K562 (cell line): ENCODE measurements around the gene ZFAND6. TPM values are rescaled to one million over a fixed set of nuclear protein-coding genes. Genes with fewer than 3 reads are reported as not detected.

Source experiments
- BHLHE40 ChIP-seq: IDR thresholded peaks from 2 replicates; pipeline ENCODE4 v1.6.1; 2011; ENCODE audit warnings: low read length, improper control_type of control experiment
- LARP7 ChIP-seq: fragments of 450-650 bp; IDR thresholded peaks from 2 replicates; pipeline ENCODE4 v1.6.1; 2016
- MAFF ChIP-seq: IDR thresholded peaks from 2 replicates; pipeline ENCODE4 v1.6.1; 2012; ENCODE audit warnings: low read length, improper control_type of control experiment
- MED1 ChIP-seq: sonication (generic); formaldehyde crosslinking; IDR thresholded peaks from 2 replicates; pipeline ENCODE4 v1.8.1; 2023; ENCODE audit warnings: missing genetic modification reagents, borderline replicate concordance
- NR3C1 ChIP-seq: sonication (generic); formaldehyde crosslinking; IDR thresholded peaks from 2 replicates; pipeline ENCODE4 v1.8.1; 2022; ENCODE audit warnings: missing genetic modification reagents
- PHB ChIP-seq: fragments of 250-450 bp; sonication (Bioruptor Pico); IDR thresholded peaks from 2 replicates; pipeline ENCODE4 v1.5.0; 2021
- POLR2H ChIP-seq: IDR thresholded peaks from 2 replicates; pipeline ENCODE4 v1.6.1; 2016; ENCODE audit warnings: missing genetic modification characterization, low read depth, mild to moderate bottlenecking, control low read depth, missing compliant biosample characterization, moderate library complexity
- RAD51 ChIP-seq: fragments of 450-650 bp; IDR thresholded peaks from 2 replicates; pipeline ENCODE4 v1.7.1; 2016; ENCODE audit warnings: low read depth, mild to moderate bottlenecking, borderline replicate concordance
- RFX5 ChIP-seq: IDR thresholded peaks from 2 replicates; pipeline ENCODE4 v1.6.1; 2011; ENCODE audit warnings: low read depth, mild to moderate bottlenecking, improper control_type of control experiment, low read length
- ZBTB12 ChIP-seq: fragments of 250-450 bp; sonication (Bioruptor Pico); IDR thresholded peaks from 2 replicates; pipeline ENCODE4 v1.4.0; 2020
- polyA plus RNA-seq, 8 experiments: library from polyadenylated mRNA; depleted of rRNA in 4 of 8; stranded (reverse) in 5 of 8; unstranded in 3 of 8; fragments of >200 nt; fragmentation: Nextera tagmentation in 2 of 8; fragmentation: Illumina TruSeq in 1 of 8; extraction: Ambion mirVana in 2 of 8; extraction: Trizol in 1 of 8; gene quantifications; 2 replicates each; pipeline versions ENCODE4 v1.2.1 to v1.2.3, GENCODE V29; 2011 to 2014; ENCODE audit warnings: inconsistent platforms in 1 of 8, missing spikeins in 1 of 8
- total RNA-seq, 7 experiments: library from RNA; depleted of rRNA in 6 of 7; stranded (reverse); fragments of >200 nt in 6 of 7; fragmentation: Illumina TruSeq in 2 of 7; extraction: Trizol in 2 of 7; gene quantifications; 2 replicates each; pipeline versions ENCODE4 v1.2.1 to v1.2.3, GENCODE V29; 2011 to 2021; ENCODE audit warnings: low replicate concordance in 1 of 7
- TF ChIP-seq, protein P1 (sequence below): sonication (generic); formaldehyde crosslinking; IDR thresholded peaks from 2 replicates; pipeline ENCODE4 v1.8.1; 2023; ENCODE audit warnings: mild to moderate bottlenecking, missing genetic modification reagents
- TF ChIP-seq, protein P2 (sequence below): fragments of 200-800 bp; sonication (Bioruptor generic); IDR thresholded peaks from 2 replicates; pipeline ENCODE4 v1.6.1; 2016; ENCODE audit warnings: missing genetic modification characterization, missing compliant biosample characterization
- TF ChIP-seq, protein P3 (sequence below): fragments of 250-450 bp; sonication (Bioruptor Pico); IDR thresholded peaks from 2 replicates; pipeline ENCODE4 v1.5.0; 2022; ENCODE audit warnings: mild to moderate bottlenecking
- TF ChIP-seq, protein P4 (sequence below): sonication (generic); formaldehyde crosslinking; IDR thresholded peaks from 2 replicates; pipeline ENCODE4 v1.8.0; 2022; ENCODE audit warnings: mild to moderate bottlenecking, low read depth, missing genetic modification reagents

ZFAND6 gene
- total and polyA plus RNA-seq, 9 of the 15 experiments (the other 6 are each of a cell fraction or from before 2014, with no cell fraction given) = 53.9 to 206 (median 88.9) TPM

DNA sequence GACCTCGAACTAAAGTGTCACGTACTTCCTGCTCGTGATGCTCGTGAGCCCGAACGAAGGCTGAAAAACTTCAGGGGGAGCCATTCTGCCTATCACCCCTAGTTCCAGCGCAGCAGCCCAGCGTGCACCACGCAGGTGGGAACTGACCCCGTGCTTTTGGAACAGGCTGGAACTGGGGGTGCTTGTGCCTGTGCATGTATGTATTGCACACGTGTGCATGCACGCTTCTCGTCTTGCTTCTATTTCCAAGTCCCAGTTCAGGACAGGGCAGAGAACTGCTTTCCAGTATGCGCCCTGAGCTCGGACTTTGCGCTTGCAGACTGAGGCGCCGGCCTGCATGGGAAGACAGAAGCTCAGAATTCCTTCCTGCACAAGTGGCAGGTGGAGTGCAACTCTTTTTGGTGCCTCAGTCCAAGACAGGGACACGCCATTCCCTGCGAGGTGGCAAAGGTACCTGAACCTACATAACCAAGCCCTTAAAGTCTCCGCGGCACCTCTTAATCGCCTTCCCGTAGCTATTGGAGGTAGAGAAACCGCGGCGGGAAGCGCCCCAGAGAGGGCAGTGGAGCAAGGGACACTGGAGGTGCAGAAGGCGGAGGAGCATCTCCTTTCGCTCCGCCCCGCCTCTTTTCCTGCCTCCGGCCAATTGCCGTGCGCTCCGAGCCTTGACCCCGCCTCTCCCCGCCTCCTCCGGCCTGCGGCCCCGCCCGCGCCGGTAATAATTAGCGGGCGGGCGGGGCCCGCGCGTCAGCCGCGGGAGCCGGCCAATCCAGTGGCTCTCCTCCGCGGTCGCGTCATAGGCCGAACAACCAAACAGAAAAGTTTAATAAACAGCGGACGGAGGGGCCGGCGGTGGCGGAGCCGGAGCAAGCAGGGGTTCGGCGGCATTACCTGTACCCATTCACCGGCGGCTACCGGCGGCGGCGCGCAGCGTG lies at the start of gene ZFAND6 (continued):
- TF ChIP-seq, protein P1, sequence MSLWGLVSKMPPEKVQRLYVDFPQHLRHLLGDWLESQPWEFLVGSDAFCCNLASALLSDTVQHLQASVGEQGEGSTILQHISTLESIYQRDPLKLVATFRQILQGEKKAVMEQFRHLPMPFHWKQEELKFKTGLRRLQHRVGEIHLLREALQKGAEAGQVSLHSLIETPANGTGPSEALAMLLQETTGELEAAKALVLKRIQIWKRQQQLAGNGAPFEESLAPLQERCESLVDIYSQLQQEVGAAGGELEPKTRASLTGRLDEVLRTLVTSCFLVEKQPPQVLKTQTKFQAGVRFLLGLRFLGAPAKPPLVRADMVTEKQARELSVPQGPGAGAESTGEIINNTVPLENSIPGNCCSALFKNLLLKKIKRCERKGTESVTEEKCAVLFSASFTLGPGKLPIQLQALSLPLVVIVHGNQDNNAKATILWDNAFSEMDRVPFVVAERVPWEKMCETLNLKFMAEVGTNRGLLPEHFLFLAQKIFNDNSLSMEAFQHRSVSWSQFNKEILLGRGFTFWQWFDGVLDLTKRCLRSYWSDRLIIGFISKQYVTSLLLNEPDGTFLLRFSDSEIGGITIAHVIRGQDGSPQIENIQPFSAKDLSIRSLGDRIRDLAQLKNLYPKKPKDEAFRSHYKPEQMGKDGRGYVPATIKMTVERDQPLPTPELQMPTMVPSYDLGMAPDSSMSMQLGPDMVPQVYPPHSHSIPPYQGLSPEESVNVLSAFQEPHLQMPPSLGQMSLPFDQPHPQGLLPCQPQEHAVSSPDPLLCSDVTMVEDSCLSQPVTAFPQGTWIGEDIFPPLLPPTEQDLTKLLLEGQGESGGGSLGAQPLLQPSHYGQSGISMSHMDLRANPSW (CRISPR knock-in tag) = no peak
- TF ChIP-seq, protein P2, sequence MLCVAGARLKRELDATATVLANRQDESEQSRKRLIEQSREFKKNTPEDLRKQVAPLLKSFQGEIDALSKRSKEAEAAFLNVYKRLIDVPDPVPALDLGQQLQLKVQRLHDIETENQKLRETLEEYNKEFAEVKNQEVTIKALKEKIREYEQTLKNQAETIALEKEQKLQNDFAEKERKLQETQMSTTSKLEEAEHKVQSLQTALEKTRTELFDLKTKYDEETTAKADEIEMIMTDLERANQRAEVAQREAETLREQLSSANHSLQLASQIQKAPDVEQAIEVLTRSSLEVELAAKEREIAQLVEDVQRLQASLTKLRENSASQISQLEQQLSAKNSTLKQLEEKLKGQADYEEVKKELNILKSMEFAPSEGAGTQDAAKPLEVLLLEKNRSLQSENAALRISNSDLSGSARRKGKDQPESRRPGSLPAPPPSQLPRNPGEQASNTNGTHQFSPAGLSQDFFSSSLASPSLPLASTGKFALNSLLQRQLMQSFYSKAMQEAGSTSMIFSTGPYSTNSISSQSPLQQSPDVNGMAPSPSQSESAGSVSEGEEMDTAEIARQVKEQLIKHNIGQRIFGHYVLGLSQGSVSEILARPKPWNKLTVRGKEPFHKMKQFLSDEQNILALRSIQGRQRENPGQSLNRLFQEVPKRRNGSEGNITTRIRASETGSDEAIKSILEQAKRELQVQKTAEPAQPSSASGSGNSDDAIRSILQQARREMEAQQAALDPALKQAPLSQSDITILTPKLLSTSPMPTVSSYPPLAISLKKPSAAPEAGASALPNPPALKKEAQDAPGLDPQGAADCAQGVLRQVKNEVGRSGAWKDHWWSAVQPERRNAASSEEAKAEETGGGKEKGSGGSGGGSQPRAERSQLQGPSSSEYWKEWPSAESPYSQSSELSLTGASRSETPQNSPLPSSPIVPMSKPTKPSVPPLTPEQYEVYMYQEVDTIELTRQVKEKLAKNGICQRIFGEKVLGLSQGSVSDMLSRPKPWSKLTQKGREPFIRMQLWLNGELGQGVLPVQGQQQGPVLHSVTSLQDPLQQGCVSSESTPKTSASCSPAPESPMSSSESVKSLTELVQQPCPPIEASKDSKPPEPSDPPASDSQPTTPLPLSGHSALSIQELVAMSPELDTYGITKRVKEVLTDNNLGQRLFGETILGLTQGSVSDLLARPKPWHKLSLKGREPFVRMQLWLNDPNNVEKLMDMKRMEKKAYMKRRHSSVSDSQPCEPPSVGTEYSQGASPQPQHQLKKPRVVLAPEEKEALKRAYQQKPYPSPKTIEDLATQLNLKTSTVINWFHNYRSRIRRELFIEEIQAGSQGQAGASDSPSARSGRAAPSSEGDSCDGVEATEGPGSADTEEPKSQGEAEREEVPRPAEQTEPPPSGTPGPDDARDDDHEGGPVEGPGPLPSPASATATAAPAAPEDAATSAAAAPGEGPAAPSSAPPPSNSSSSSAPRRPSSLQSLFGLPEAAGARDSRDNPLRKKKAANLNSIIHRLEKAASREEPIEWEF (CRISPR knock-in tag) = no peak
- TF ChIP-seq LARP7 (no peak), MED1 (no peak), NR3C1 (CRISPR knock-in tag) (no peak), RFX5 (peak; percentile 52; the same call in 1 of the 2 replicates), MAFF (no peak), ZBTB12 (peak; percentile 72; the same call in 1 of the 2 replicates), RAD51 (no peak), POLR2H (tag) (peak; percentile 73), BHLHE40 (0 out of 2 replicates have a peak, but pooled peaks have one; percentile 8), PHB (CRISPR knock-in tag) (0 out of 2 replicates have a peak, but pooled peaks have one; percentile 10)
- TF ChIP-seq, protein P3, sequence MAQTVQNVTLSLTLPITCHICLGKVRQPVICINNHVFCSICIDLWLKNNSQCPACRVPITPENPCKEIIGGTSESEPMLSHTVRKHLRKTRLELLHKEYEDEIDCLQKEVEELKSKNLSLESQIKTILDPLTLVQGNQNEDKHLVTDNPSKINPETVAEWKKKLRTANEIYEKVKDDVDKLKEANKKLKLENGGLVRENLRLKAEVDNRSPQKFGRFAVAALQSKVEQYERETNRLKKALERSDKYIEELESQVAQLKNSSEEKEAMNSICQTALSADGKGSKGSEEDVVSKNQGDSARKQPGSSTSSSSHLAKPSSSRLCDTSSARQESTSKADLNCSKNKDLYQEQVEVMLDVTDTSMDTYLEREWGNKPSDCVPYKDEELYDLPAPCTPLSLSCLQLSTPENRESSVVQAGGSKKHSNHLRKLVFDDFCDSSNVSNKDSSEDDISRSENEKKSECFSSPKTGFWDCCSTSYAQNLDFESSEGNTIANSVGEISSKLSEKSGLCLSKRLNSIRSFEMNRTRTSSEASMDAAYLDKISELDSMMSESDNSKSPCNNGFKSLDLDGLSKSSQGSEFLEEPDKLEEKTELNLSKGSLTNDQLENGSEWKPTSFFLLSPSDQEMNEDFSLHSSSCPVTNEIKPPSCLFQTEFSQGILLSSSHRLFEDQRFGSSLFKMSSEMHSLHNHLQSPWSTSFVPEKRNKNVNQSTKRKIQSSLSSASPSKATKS (CRISPR knock-in tag) = no peak
- TF ChIP-seq, protein P4, sequence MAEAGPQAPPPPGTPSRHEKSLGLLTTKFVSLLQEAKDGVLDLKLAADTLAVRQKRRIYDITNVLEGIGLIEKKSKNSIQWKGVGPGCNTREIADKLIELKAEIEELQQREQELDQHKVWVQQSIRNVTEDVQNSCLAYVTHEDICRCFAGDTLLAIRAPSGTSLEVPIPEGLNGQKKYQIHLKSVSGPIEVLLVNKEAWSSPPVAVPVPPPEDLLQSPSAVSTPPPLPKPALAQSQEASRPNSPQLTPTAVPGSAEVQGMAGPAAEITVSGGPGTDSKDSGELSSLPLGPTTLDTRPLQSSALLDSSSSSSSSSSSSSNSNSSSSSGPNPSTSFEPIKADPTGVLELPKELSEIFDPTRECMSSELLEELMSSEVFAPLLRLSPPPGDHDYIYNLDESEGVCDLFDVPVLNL (CRISPR knock-in tag) = no peak
